Stimulated activated CD4-positive, alpha-beta T cell treated with anti-CD3 and anti-CD28 coated beads, Interleukin-1b, Interleukin-23, amount 100 ng/mL, for 1 hour (primary cell): ENCODE results near the gene LIME1.
"Not testable (repeated sequence)": the region's sequence is repeated elsewhere in the genome, so short reads cannot be mapped to it uniquely, and the experiment has no call there.

ENCODE experiments used
- DNase-seq, 2 donors: peaks; one replicate each; pipeline ENCODE4 v3.0.0-alpha.2; 2020; ENCODE audit warnings: low read depth in 2 of 2

The LIME1 gene

DNA sequence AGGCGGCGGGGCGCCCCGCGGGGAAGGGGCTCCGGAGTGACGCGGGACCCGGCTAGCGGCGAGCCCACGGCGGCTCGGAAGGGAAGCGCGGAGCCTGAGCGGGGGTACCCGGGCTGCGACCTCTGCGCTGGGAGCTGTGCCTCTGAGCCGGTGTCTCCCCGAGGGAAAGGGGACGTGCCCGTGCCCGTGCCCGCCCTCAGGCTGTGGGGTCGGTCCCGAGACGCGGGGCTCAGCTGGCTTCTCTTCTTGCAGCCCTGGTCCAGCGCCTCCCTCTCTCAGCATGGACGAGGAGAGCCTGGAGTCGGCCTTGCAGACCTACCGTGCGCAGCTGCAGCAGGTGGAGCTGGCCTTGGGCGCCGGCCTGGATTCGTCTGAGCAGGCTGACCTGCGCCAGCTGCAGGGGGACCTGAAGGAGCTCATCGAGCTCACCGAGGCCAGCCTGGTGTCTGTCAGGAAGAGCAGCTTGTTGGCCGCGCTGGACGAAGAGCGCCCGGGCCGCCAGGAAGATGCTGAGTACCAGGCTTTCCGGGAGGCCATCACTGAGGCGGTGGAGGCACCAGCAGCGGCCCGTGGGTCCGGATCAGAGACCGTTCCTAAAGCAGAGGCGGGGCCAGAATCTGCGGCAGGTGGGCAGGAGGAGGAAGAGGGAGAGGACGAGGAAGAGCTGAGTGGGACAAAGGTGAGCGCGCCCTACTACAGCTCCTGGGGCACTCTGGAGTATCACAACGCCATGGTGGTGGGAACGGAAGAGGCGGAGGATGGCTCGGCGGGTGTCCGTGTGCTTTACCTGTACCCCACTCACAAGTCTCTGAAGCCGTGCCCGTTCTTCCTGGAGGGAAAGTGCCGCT is 27.9 kb upstream of the LIME1 start:
- DNase-seq: no peak

GRCh38 chr20:63709149-63709527 is 27.3 kb upstream of the LIME1 start:
- DNase-seq: no peak

DNA sequence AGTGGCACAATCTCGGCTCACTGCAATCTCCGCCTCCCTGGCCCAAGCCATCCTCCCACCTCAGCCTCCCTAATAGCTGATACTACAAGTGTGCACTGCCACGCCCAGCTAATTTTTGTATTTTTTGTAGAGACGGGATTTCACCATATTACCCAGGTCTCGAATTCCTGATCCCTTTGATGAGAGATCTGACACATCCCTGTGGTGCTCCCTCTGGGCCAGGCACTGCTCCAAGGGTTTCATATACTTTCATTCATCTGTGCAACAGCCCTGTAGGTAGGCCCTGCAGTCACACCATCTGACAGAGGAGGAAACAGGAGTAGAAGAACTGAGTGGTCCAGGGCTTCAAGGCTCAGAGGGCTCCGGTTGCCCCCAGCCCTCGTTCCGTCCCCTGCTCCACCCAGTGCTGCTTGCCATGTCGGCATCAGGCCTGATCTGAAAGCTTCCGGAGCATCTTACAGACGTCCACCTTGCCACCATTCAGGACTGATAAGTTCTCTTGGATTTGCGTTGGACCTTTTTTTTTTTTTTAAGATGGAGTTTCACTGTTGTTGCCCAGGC is 25.3 kb upstream of the LIME1 start:
- no peak for DNase-seq

DNA sequence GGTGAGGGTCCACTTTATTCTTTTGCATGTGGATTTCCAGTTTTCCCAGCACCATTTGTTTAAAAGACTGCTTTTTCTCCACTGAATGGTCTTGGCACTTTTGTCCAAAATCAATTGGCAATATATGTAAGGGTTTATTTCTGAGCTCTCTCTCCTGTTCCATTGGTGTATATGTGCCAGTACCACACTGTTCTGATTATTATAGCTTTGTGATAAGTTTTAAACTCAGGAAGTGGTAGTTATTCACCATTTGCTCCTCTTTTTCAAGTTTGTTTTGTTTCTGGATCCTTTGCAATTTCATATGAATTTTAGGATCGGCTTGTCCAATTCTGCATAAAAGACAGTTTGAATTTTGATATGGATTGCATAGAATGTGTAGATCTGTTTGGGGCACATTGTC is 24.3 kb upstream of the LIME1 start:
- DNase-seq: no peak

GRCh38 chr20:63714858-63715257 is 21.6 kb upstream of the LIME1 start:
- no peak for DNase-seq

- DNase-seq: no peak
These were observed 17.5 kb upstream of the LIME1 start for GRCh38 chr20:63718996-63719395.

- DNase-seq: not testable (repeated sequence)
These were observed 13.4 kb upstream of the LIME1 start for GRCh38 chr20:63722967-63723622.

DNA sequence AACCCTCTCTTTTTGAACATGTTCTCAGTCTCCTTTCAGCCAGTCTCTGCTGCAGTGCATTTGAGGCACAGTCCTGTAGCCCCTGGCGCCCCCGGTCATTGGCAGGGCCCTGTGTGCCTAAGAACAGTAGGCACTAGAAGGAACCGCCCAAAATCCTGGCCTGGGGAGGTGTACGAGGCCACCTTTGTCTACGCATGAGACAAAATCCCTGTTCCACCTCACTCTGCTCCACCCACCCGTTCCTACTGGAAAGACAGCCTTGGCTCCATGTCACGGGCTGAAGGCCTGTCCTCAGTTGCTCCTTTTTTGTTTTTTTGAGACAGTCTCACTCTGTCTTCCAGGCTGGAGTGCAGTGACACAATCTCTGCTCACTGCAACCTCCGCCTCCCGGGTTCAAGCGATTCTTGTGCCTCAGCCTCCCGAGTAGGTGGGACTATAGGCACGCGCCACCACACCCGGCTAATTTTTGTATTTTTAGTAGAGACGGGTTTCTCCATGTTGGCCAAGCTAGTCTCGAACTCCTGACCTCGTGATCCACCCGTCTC is 6.2 kb upstream of the LIME1 start:
- not testable (repeated sequence) for DNase-seq

DNA sequence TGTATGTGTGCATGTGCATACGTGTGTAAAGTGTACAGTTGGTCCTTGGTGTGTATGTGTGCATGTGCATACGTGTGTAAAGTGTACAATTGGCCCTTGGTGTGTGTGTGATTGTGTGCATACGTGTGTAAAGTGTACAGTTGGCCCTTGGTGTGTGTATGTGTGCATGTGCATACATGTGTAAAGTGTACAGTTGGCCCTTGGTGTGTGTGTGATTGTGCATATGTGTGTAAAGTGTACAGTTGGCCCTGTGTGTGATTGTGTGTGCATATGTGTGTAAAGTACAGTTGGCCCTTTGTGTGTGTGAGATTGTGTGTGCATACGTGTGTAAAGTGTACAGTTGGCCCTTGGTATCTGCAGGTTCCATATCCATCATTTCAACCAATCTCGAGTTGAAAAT is 5.1 kb upstream of the LIME1 start:
- no peak for DNase-seq

DNA sequence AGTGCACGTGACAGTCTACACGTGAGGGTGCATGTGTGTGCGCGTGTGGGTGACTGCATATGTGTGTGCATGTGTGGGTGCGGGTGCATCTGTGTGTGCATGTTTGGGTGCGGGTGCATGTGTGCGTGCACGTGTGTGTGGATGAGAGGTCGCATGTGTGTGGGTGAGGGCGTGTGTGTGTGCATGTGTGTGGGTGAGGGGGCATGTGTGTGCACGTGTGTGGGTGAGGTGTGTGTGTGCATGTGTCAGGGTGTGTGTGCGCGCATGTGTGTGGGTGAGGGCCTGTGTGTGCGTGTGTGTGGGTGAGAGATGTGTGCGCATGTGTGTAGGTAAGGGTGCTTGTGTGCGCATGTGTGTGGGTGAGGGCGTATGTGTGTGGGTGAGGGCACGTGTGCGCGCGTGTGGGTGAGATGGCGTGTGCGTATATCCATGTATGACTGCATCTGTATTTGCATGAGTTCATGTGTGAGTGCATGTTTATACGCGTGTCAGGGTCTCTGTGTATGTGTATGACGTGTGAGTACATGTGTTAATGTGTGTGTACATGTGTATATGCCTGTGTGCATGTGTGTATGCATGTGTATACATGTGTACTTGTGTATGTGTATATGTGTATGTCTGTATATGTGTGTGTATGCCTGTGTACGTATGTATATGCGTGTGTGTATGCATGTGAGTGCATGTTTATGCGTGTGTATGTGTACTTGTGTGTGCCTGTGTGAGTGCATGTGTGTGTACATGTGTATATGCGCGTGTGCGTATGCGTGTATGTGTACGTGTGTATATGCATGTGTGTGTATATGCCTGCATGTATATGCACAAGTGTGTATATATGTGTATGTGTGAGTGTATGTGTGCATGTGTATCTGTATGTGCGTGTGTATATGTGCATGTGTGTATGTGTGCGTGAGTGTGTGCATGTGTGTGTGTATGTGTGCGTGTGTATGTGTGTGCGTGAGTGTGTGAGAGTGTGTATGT is 4.1 kb upstream of the LIME1 start:
- DNase-seq: no peak

DNA sequence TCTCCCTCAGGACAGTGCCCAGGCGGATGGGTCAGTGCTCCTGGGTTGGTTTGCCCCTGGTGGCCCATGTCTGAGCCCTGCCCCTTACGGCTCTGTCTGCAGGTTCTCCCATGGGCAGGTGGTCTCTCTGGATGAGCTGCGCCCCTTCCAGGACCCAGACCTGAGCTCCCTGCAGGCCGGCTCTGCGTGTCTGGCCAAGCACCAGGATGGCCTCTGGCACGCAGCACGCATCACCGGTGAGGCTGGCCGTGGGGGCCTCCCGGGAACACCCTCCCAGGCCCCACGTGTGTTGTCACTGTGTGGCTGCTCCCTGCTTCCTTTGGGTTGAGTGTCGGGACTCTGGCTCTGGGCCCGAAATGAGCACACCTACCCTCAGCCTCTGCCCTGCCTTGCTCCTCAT is 3.3 kb upstream of the LIME1 start:
- DNase-seq: no peak

GRCh38 chr20:63733579-63734081 is 2.8 kb upstream of the LIME1 start:
- DNase-seq: no peak

GRCh38 chr20:63734111-63734945 is 2.1 kb upstream of the LIME1 start:
- DNase-seq: no peak

DNA sequence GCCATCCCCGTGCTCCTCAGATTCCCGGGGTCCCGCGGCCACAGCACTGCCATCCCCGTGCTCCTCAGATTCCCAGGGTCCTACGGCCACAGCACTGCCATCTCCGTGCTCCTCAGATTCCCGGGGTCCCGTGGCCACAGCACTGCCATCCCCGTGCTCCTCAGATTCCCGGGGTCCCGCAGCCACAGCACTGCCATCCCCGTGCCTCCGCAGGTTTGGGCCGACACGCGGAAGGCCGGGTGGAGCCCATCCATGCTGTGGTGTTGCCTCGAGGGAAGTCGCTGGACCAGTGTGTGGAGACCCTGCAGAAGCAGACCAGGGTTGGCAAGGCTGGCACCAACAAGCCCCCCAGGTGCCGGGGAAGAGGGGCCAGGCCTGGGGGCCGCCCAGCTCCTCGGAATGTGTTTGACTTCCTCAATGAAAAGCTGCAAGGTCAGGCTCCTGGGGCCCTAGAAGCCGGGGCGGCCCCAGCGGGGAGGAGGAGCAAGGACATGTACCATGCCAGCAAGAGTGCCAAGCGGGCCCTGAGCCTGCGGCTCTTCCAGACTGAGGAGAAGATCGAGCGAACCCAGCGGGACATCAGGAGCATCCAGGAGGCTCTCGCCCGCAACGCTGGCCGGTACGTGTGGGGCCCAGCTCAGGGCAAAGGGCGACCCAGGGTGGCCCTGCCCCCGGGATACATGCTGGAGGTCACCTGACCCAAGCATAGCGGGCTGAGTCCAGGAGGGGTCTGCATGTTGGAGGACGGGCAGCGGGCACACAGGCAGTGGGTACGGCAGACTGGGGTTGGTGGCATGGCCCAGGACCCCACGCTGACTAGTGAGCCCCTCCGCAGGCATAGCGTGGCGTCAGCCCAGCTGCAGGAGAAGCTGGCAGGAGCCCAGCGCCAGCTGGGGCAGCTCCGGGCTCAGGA is 1.3 kb upstream of the LIME1 start:
- no peak for DNase-seq

DNA sequence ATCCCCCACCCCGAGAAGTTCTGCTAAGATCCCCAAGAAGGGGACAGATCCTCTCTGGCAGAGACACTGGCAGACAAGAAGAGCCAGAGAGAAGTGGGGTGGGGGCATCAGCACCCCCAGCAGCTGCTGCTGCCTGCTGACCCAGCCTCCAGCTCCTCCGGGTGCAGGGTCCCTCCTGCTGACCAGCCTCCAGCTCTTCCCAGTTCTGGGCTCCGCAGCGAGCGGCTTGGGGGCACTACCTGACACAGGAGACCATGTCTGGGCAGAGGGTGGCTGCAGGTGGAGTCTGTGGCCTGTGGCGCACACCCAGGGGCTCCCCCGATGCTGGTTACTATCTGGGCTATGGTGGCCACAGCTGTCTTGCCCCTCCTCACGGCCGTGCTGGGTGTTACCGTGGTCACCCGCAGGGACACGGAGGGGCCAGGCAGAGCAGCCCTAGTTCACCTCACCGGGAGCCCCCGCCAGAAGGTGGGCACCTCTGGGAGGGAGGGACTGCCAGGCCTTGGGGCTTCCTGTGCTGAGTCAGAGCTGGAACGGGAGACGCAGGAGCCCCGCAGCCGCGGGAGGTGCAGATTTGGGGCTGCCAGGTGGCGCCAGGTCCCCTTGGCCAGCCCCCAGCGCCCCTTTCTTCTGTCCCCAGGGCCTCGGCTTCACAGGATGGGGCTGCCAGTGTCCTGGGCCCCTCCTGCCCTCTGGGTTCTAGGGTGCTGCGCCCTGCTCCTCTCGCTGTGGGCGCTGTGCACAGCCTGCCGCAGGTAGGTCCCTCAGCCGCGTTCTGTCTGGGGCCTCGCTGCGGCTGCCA is 630 bp downstream of the LIME1 start:
- no peak for DNase-seq

DNA sequence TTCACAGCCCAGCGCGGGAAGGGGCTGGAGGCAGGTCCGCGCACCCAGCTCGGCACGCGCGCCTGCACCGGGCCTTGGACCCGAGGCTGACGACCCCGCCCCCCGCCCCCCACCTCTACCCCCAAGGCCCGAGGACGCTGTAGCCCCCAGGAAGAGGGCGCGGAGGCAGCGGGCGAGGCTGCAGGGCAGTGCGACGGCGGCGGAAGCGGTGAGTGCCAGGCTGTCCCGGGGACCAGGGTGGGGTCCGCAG is 1.2 kb downstream of the LIME1 start:
- DNase-seq: no peak

DNA sequence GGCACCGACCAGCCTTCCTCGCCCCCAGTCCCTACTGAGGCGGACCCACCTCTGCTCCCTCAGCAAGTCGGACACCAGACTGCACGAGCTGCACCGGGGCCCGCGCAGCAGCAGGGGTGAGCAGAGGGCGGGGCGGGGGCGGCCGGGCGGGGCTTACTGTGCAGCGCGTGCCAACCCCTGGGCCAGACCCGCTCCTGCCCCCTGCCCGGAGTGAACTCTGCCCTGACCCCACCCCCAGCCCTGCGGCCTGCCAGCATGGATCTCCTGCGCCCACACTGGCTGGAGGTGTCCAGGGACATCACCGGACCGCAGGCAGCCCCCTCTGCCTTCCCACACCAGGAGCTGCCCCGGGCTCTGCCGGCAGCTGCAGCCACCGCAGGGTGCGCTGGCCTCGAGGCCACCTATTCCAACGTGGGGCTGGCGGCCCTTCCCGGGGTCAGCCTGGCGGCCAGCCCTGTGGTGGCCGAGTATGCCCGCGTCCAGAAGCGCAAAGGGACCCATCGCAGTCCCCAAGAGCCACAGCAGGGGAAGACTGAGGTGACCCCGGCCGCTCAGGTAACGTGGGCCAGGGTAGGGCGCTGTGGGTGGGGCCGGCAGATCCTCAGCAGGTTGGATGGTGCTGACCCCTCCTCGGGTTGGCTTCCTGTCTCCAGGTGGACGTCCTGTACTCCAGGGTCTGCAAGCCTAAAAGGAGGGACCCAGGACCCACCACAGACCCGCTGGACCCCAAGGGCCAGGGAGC is 1.7 kb downstream of the LIME1 start:
- DNase-seq: no peak

- no peak for DNase-seq
These were observed 2.2 kb downstream of the LIME1 start for GRCh38 chr20:63738687-63739129.
